Large intestine (tissue), 3 donors: ENCODE measurements around the gene AFAP1. TPM values are rescaled to one million over a fixed set of nuclear protein-coding genes. Genes with fewer than 3 reads are reported as not detected.

Experiments
- DNase-seq, 2 donors: peaks; one replicate each; pipeline versions ENCODE4 v3.0.0 to v3.0.0-alpha.2; 2013
- H3K27ac ChIP-seq: one replicate; pipeline ENCODE4 v1.5.1; 2013; ENCODE audit warnings: low read length
- H3K27me3 ChIP-seq: 2 replicates; pipeline ENCODE4 v1.6.1; 2013; ENCODE audit warnings: low read length; ENCODE audit not compliant: control insufficient read depth, insufficient read depth
- H3K36me3 ChIP-seq: 2 replicates; pipeline ENCODE4 v1.6.1; 2013; ENCODE audit warnings: low read length; ENCODE audit not compliant: control insufficient read depth, insufficient read depth
- H3K4me1 ChIP-seq: one replicate; pipeline ENCODE4 v1.6.1; 2013; ENCODE audit warnings: low read length; ENCODE audit not compliant: control insufficient read depth, insufficient read depth
- H3K4me3 ChIP-seq: one replicate; pipeline ENCODE4 v1.5.1; 2013; ENCODE audit warnings: low read length
- H3K9me3 ChIP-seq: one replicate; pipeline ENCODE4 v1.6.1; 2013; ENCODE audit warnings: mild to moderate bottlenecking, low read depth, low read length, moderate library complexity; ENCODE audit not compliant: control insufficient read depth
- WGBS: methylation state at CpG from one replicate; pipeline ENCODE4 v1.1.5; 2013; ENCODE audit warnings: low lambda C conversion rate; ENCODE audit not compliant: insufficient coverage; 5-methylcytosine and 5-hydroxymethylcytosine counted together
- polyA plus RNA-seq: library from polyadenylated mRNA; unstranded; fragments of 120-200 nt; gene quantifications from one replicate; pipeline ENCODE4 v1.2.1, GENCODE V29; 2013

The AFAP1 gene
- polyA plus RNA-seq, 1 donor, result 19.3 TPM

GRCh38 chr4:7763788-7764187 is 175.9 kb downstream of the AFAP1 start:
- H3K9me3 ChIP-seq, result no peaks in the 10 kb centered on the region
- no peaks in the 10 kb centered on the region for H3K27me3 ChIP-seq
- no peaks in the 10 kb centered on the region for H3K4me1 ChIP-seq
- no peak overlapping the region for H3K4me3 ChIP-seq
- H3K27ac ChIP-seq, result no peak overlapping the region
- peaks cover 84% of the 10 kb centered on the region for H3K36me3 ChIP-seq
- DNase-seq, result no peak
- WGBS, result no CpG with 5 or more reads among the region's 10 CpGs

- H3K27ac ChIP-seq, result no peak overlapping the region
- 93% methylated on average over 5 of the region's 16 CpGs for WGBS
Measured at GRCh38 chr4:7763106-7763505, 176.6 kb downstream of the AFAP1 start.

GRCh38 chr4:7762376-7763030 is 177.2 kb downstream of the AFAP1 start:
- Histone ChIP-seq H3K27me3 (no peaks in the 10 kb centered on the region), H3K4me3 (no peak overlapping the region), H3K27ac (no peak overlapping the region), H3K9me3 (no peaks in the 10 kb centered on the region), H3K4me1 (no peaks in the 10 kb centered on the region), H3K36me3 (peaks cover 79% of the 10 kb centered on the region)
- WGBS, result no CpG with 5 or more reads among the region's 15 CpGs
- DNase-seq, result no peak

More at GRCh38 chr4:7763106-7763505, 176.6 kb downstream of the AFAP1 start:
- Histone ChIP-seq H3K9me3 (no peaks in the 10 kb centered on the region), H3K27me3 (no peaks in the 10 kb centered on the region), H3K4me3 (no peak overlapping the region), H3K4me1 (no peaks in the 10 kb centered on the region), H3K36me3 (peaks cover 82% of the 10 kb centered on the region)
- no peak for DNase-seq

- H3K27ac ChIP-seq, result no peak overlapping the region
- DNase-seq, result peak; percentile 45 to 52
- no peaks in the 10 kb centered on the region for H3K4me1 ChIP-seq
- no peaks in the 10 kb centered on the region for H3K9me3 ChIP-seq
- WGBS, result no CpG with 5 or more reads among the region's 12 CpGs
- peaks cover 73% of the 10 kb centered on the region for H3K36me3 ChIP-seq
- no peak overlapping the region for H3K4me3 ChIP-seq
- H3K27me3 ChIP-seq, result no peaks in the 10 kb centered on the region
Measured at GRCh38 chr4:7761720-7762119, 177.9 kb downstream of the AFAP1 start.

- no CpG with 5 or more reads among the region's 11 CpGs for WGBS
- Histone ChIP-seq H3K27ac (no peak overlapping the region), H3K4me3 (no peak overlapping the region), H3K27me3 (no peaks in the 10 kb centered on the region), H3K4me1 (no peaks in the 10 kb centered on the region), H3K36me3 (peaks cover 69% of the 10 kb centered on the region), H3K9me3 (no peaks in the 10 kb centered on the region)
- no peak for DNase-seq
Measured at GRCh38 chr4:7761312-7761711, 178.3 kb downstream of the AFAP1 start.

GRCh38 chr4:7760706-7761105 is 179.0 kb downstream of the AFAP1 start:
- Histone ChIP-seq H3K27me3 (no peaks in the 10 kb centered on the region), H3K9me3 (no peaks in the 10 kb centered on the region), H3K27ac (no peak overlapping the region), H3K4me3 (no peak overlapping the region), H3K4me1 (no peaks in the 10 kb centered on the region), H3K36me3 (peaks cover 63% of the 10 kb centered on the region)
- WGBS, result no CpG with 5 or more reads among the region's 16 CpGs
- DNase-seq, result no peak

- WGBS, result no CpG with 5 or more reads among the region's 9 CpGs
- H3K4me3 ChIP-seq, result no peak overlapping the region
- no peaks in the 10 kb centered on the region for H3K27me3 ChIP-seq
- H3K9me3 ChIP-seq, result no peaks in the 10 kb centered on the region
- H3K4me1 ChIP-seq, result no peaks in the 10 kb centered on the region
- peaks cover 58% of the 10 kb centered on the region for H3K36me3 ChIP-seq
- no peak overlapping the region for H3K27ac ChIP-seq
- no peak for DNase-seq
Measured at GRCh38 chr4:7760228-7760627, 179.4 kb downstream of the AFAP1 start.

- DNase-seq, result no peak
Measured at GRCh38 chr4:7759635-7760034, 180.0 kb downstream of the AFAP1 start.

GRCh38 chr4:7759216-7759615 is 180.4 kb downstream of the AFAP1 start:
- H3K36me3 ChIP-seq, result peaks cover 52% of the 10 kb centered on the region
- no CpG with 5 or more reads among the region's 12 CpGs for WGBS
- H3K4me3 ChIP-seq, result no peak overlapping the region
- no peak overlapping the region for H3K27ac ChIP-seq
- H3K27me3 ChIP-seq, result no peaks in the 10 kb centered on the region
- DNase-seq, result no peak
- no peaks in the 10 kb centered on the region for H3K4me1 ChIP-seq
- no peaks in the 10 kb centered on the region for H3K9me3 ChIP-seq

More at GRCh38 chr4:7759635-7760034, 180.0 kb downstream of the AFAP1 start:
- no peaks in the 10 kb centered on the region for H3K9me3 ChIP-seq
- H3K4me1 ChIP-seq, result no peaks in the 10 kb centered on the region
- no peaks in the 10 kb centered on the region for H3K27me3 ChIP-seq
- no peak overlapping the region for H3K27ac ChIP-seq
- WGBS, result no CpG with 5 or more reads among the region's 7 CpGs
- H3K36me3 ChIP-seq, result peaks cover 54% of the 10 kb centered on the region
- no peak overlapping the region for H3K4me3 ChIP-seq

GRCh38 chr4:7758476-7758875 is 181.2 kb downstream of the AFAP1 start:
- Histone ChIP-seq H3K9me3 (no peaks in the 10 kb centered on the region), H3K27me3 (no peaks in the 10 kb centered on the region), H3K4me3 (no peak overlapping the region), H3K36me3 (peaks cover 46% of the 10 kb centered on the region), H3K27ac (no peak overlapping the region), H3K4me1 (no peaks in the 10 kb centered on the region)
- DNase-seq, result no peak
- WGBS, result no CpG with 5 or more reads among the region's 11 CpGs
